ENCODE data around the gene CTBP1. TPM values are rescaled to one million over a fixed set of nuclear protein-coding genes. Genes with fewer than 3 reads are reported as not detected.

Gene CTBP1
- total and polyA plus RNA-seq, 2 of the 8 experiments (the other 6 are each of a cell fraction or from before 2014, with no cell fraction given), result 128 to 185 TPM

DNA sequence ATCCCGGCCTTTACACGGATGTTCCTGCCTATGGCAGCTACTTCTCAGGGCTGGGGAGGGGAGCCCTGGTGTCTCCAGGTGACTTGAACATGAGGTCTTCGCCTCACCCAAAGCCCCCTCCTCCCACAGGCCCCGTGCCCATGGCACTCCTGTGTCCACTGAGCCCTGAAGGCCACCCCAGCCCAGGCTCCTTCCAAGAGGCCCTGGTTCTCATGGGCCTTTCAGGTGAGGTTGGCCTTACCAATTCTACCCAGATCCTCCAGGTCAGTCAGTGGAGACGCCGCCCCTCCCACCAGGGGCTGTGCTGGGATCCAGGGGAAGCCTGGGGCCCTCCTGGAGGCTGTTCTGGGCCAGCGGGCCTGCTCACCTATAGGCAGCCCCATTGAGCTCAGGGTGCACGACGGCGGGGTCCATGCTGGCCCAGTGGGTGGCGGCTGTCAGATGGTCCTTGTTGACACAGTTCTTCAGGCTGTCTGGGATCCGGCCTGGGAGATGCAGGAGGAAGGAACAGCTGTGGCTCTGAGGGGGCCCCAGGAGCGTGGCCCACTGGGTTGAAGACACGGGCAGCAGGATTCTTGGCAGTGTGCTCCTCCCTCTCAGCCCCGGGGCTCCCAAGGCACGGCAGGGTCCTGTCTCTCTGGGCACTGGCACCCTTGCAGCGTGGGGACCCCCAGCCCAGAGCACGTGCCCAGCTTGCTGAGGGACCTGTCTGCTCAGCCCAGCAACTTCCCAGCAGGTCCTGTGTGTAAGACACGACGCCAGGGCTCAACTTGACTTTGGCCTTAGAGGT is 36.2 kb downstream of the CTBP1 start:
- no peak overlapping the region for H3K4me3 ChIP-seq (ENCODE audit: extremely low read depth in 1 of 4, insufficient read depth in 2 of 4, low read depth in 3 of 4, low read length in 4 of 4)
- no peak overlapping the region for H3K4me2 ChIP-seq (ENCODE audit: insufficient read depth in 1 of 2, low read depth in 2 of 2, low read length in 2 of 2)
- CTCF ChIA-PET (ENCODE audit: partially characterized antibody), result interaction anchor here (0.6 kb wide), 1 partner anchor 564 kb away, joined by 3 read pairs; no protein-coding TSS in a partner anchor
- POLR2A ChIA-PET (ENCODE audit: partially characterized antibody), result no interaction called here
- no peak overlapping the region for H3K14ac ChIP-seq (ENCODE audit: insufficient read length)
- peaks cover 2% of the 10 kb centered on the region; the same call in 1 of the 2 replicates for H3K79me1 ChIP-seq (ENCODE audit: low read depth, low read length)
- H3K23ac ChIP-seq (ENCODE audit: insufficient read length), result no peak overlapping the region
- H3K18ac ChIP-seq (ENCODE audit: extremely low read depth, low read length), result no peak overlapping the region
- peaks cover 5 to 15% of the 10 kb centered on the region in 2 experiments for H4K20me1 ChIP-seq (replicated peaks in 1 of 2; ENCODE audit: control insufficient read depth in 1 of 2, insufficient read depth in 2 of 2, low read length in 2 of 2)
- H2BK120ac ChIP-seq (replicated peaks; ENCODE audit: low read depth, low read length), result no peak overlapping the region
- no peak overlapping the region for H2BK15ac ChIP-seq (ENCODE audit: low read length)
- H3K27me3 ChIP-seq (replicated peaks in 1 of 4; ENCODE audit: control insufficient read depth in 3 of 4, extremely low read depth in 1 of 4, insufficient read depth in 3 of 4, low read length in 3 of 4), result no peaks in the 10 kb centered on the region
- no peak overlapping the region for H4K5ac ChIP-seq (ENCODE audit: insufficient read length, low read depth, low read length)
- H3K56ac ChIP-seq (replicated peaks; ENCODE audit: insufficient read length, low read depth, low read length), result no peak overlapping the region
- no peak overlapping the region for H2BK12ac ChIP-seq (ENCODE audit: low read depth, low read length)
- no peaks in the 10 kb centered on the region for H3K9me3 ChIP-seq (ENCODE audit: insufficient read depth in 2 of 2, low read depth in 1 of 2, low read length in 1 of 2)
- H4K8ac ChIP-seq (ENCODE audit: extremely low read depth, insufficient read depth, low read length), result no peak overlapping the region
- no peak for DNase-seq (ENCODE audit: low read depth in 1 of 2, low spot score in 2 of 2)
- no peak overlapping the region for H3K9ac ChIP-seq (replicated peaks in 1 of 4; ENCODE audit: extremely low read depth in 1 of 4, low read depth in 3 of 4, low read length in 3 of 4)
- no peaks in the 10 kb centered on the region for H3K79me2 ChIP-seq (ENCODE audit: control insufficient read depth in 1 of 2, insufficient read depth in 2 of 2, low read length in 2 of 2)
- no peak overlapping the region for H3K27ac ChIP-seq (ENCODE audit: low read depth, low read length)
- WGBS, 2 experiments (ENCODE audit: extremely low coverage in 1 of 2, insufficient coverage in 1 of 2, insufficient read length in 1 of 2, insufficient replicate concordance in 2 of 2, low coverage in 1 of 2, low lambda C conversion rate in 2 of 2, missing lambda C conversion rate in 1 of 2), result 92% methylated on average over 17 of the region's 20 CpGs; no CpG with 5 or more reads in 1 of the 2 experiments
- no peak overlapping the region for H2AK5ac ChIP-seq (ENCODE audit: low read depth, low read length)
- H3K36me3 ChIP-seq (ENCODE audit: control insufficient read depth in 2 of 4, insufficient read depth in 4 of 4, low read length in 3 of 4), result peaks cover 5 to 48% (median 15%) of the 10 kb centered on the region in 4 experiments; a peak in 6 of 8 replicates
- no peaks in the 10 kb centered on the region for H3K23me2 ChIP-seq (ENCODE audit: low read depth, low read length)
- H2BK20ac ChIP-seq (ENCODE audit: low read length), result no peak overlapping the region
- no peak overlapping the region for H3K4ac ChIP-seq (replicated peaks; ENCODE audit: insufficient read length, low read depth, low read length)
- H3K4me1 ChIP-seq (replicated peaks in 1 of 4; ENCODE audit: control insufficient read depth in 3 of 4, insufficient read depth in 4 of 4, low read length in 3 of 4), result no peaks in the 10 kb centered on the region
- no peak for TF ChIP-seq TEAD4 (IDR thresholded peaks at IDR 0.05; ENCODE audit: low read depth, low read length)
- TF ChIP-seq SIX5 (IDR thresholded peaks at IDR 0.05; ENCODE audit: low read depth, low read length), result no peak
- TF ChIP-seq SP1 (IDR thresholded peaks at IDR 0.05; ENCODE audit: low read depth, low read length), result no peak
- FAIRE-seq, result no peak
- H2BK5ac ChIP-seq (ENCODE audit: low read depth, low read length), result no peak overlapping the region
- no peak overlapping the region for H4K91ac ChIP-seq (replicated peaks; ENCODE audit: insufficient read length, low read length)
- no peak overlapping the region for H2AFZ ChIP-seq (ENCODE audit: low read length)
